SKM-1 treated with dmso at 0.1 percent for 144 hours (cell line): Measurements from ENCODE around the gene KRTAP10-4.
"Not testable (repeated sequence)": the region's sequence is repeated elsewhere in the genome, so short reads cannot be mapped to it uniquely, and the experiment has no call there.

Experiments used
- DNase-seq: peaks from one replicate; lab custom pipeline; 2025; ENCODE audit not compliant: unreplicated experiment; lab: John Stamatoyannopoulos, UW

KRTAP10-4 gene

GRCh38 chr21:44534688-44535087, 38.8 kb upstream of the KRTAP10-4 start:
- no peak for DNase-seq

GRCh38 chr21:44535963-44536362, 37.6 kb upstream of the KRTAP10-4 start:
- DNase-seq = no peak

- DNase-seq = no peak
Measured at GRCh38 chr21:44537930-44538911, 35.3 kb upstream of the KRTAP10-4 start.

- no peak for DNase-seq
Measured at GRCh38 chr21:44539046-44539445, 34.5 kb upstream of the KRTAP10-4 start.

GRCh38 chr21:44539991-44540666, 33.4 kb upstream of the KRTAP10-4 start, which contains the start of gene KRTAP10-1:
TSS of gene KRTAP10-1 (minus strand) at chr21:44540195. CDS start at chr21:44540150, 45 bp downstream.
- no peak for DNase-seq

GRCh38 chr21:44540741-44541288, 32.7 kb upstream of the KRTAP10-4 start:
- DNase-seq = no peak

GRCh38 chr21:44542716-44543115, 30.8 kb upstream of the KRTAP10-4 start:
- DNase-seq = no peak

GRCh38 chr21:44544566-44544965, 29.0 kb upstream of the KRTAP10-4 start:
- DNase-seq = no peak

GRCh38 chr21:44547656-44548331, 25.7 kb upstream of the KRTAP10-4 start:
- DNase-seq = no peak

- no peak for DNase-seq
Measured at GRCh38 chr21:44548381-44548780, 25.1 kb upstream of the KRTAP10-4 start.

- no peak for DNase-seq
Measured at GRCh38 chr21:44548922-44549321, 24.6 kb upstream of the KRTAP10-4 start.

- no peak for DNase-seq
Measured at GRCh38 chr21:44549525-44550211, 23.9 kb upstream of the KRTAP10-4 start.

GRCh38 chr21:44550285-44550684, 23.2 kb upstream of the KRTAP10-4 start:
- DNase-seq = not testable (repeated sequence)

- DNase-seq = no peak
Measured at GRCh38 chr21:44550807-44551206, 22.7 kb upstream of the KRTAP10-4 start.

GRCh38 chr21:44551340-44551961, 22.1 kb upstream of the KRTAP10-4 start, which contains the start of gene KRTAP10-2:
TSS of gene KRTAP10-2 (minus strand) at chr21:44551505. CDS start at chr21:44551458, 47 bp downstream.
- DNase-seq = no peak

- DNase-seq = no peak
Measured at GRCh38 chr21:44552136-44552535, 21.4 kb upstream of the KRTAP10-4 start.

GRCh38 chr21:44552681-44553080, 20.8 kb upstream of the KRTAP10-4 start:
- DNase-seq = no peak

- DNase-seq = no peak
Measured at GRCh38 chr21:44555200-44555875, 18.2 kb upstream of the KRTAP10-4 start.

GRCh38 chr21:44556879-44557278, 16.6 kb upstream of the KRTAP10-4 start:
- no peak for DNase-seq
